HT-29 (cell line): ENCODE results near the gene FAM47E. TPM values are rescaled to one million over a fixed set of nuclear protein-coding genes. Genes with fewer than 3 reads are reported as not detected.
"Not testable (repeated sequence)": the region's sequence is repeated elsewhere in the genome, so short reads cannot be mapped to it uniquely, and the experiment has no call there.

Source experiments
- DNase-seq: peaks from one replicate; pipeline ENCODE4 v3.0.0-alpha.2; 2015; ENCODE audit warnings: low spot score
- total RNA-seq: library from RNA; depleted of rRNA; stranded (reverse); fragments of >200 nt; shearing (Covaris generic); gene quantifications from 2 replicates; pipeline ENCODE4 v1.2.3, GENCODE V29; 2014

Gene FAM47E
- total RNA-seq, 1 experiment from 2014 or later, result 2.9 TPM

GRCh38 chr4:76226418-76226817 is 25.1 kb upstream of the FAM47E start:
- no peak for DNase-seq

DNA sequence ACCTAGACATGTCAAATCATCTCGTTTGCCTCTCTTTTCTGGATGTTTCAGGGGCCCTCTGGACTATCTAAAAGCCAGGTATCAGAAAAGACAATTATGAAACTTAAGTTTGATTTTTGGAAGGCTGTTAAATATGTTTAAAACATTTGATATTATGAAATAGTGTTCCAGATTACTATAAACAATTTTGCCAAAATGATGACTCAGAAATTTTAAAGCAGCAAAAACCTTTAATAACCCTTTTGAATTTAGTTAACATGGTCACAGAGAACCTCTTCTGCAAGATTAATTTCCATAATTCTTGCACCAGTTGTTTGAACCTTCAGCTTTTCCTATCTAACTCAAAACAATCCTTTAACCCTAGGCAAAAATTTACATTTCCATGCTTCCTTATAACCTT is 18.8 kb upstream of the FAM47E start:
- DNase-seq, result no peak

DNA sequence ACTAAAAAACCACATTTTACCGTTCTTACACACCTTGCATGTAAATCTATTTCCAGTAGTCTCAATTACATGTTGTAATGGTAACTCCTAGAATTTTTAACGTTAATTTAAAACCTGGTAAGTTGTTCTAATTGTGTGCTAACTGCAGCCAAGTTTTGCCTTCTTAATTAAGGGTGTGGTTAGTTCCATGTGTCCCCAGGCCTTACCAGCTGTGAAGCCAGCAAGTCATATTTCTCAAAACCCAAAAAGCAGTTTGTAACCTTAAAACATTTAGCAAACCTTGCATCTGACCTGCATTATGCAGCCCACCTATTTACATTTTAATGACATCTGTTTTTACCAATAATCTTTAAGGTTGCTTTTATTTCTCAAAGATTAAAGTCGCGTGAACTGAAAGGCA is 18.4 kb upstream of the FAM47E start:
- no peak for DNase-seq

DNA sequence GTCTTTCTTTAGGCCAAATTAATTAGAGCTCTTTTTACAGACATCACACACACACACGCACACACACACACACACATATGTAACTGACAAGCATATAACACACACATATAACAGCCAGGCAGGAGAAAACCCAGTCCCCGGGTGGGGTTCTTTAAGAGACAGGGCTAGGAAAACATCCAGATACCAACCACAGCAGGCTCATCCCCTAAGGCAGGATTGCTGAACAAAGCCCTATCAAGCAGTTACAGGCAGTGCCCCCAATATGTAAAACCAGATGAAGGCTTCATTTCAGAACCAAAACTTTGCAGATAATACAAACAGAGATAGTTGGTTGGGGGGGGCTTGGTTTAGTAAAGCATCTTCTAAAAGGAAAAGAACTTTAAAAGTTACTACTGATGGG is 18.0 kb upstream of the FAM47E start:
- DNase-seq, result peak; percentile 13

DNA sequence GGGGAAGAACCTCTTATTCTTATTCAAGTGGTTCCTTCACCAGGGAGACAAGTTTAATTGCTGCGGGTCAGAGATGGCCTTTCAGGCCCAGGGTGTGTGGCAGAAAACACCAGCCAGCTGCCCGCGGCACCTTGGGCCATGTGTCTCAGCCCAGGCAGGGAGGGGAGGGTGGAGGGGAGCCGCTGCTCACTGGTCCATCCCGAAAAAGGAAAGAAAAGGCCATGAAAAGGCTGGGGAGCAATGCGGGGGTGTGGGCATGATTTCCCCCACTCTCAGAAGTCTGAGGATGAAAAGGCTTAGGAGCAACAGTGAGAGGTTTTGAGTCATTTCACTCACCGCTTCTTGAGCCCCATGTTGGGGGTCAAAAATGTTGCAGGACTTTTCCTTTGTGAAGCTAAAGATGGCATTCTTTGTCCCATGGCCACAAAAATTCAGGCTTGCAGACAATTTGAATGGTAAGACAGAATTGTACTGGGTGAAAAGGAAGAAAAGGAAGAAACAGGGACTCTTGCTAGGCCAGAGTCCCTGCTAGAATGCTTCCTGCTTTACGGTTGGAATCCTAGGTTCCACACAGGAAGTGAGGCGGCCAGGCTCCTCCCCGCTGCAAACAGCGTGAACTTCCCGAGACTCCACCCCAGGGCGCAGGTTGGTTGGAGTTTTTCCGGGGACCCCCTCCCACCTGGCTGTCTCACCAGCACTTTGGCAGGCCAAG is 17.4 kb upstream of the FAM47E start:
- peak; percentile 76 for DNase-seq

DNA sequence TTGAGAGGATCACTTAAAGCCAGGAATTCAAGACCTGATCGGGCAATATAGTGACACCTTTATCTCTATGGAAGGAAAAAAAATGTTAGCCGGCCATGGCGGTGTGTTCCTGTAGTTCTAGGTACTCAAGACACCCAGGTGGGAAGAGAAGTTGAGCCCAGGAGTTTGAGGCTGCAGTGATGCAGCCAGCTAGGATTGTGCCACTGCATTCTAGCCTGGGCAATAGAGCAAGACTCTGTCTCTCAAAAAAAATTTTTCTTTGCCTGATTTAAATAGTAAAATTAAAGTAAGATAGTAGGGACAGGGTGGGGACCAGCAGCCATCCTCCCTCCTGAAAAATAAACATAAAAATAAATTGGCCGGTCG is 16.9 kb upstream of the FAM47E start:
- no peak for DNase-seq

- DNase-seq, result no peak
Observed at GRCh38 chr4:76235407-76235806, 16.1 kb upstream of the FAM47E start.

- peak; percentile 96 for DNase-seq
Observed at GRCh38 chr4:76235915-76236314, 15.6 kb upstream of the FAM47E start.

- no peak for DNase-seq
Observed at GRCh38 chr4:76238236-76238635, 13.3 kb upstream of the FAM47E start.

- DNase-seq, result no peak
Observed at GRCh38 chr4:76238701-76239100, 12.8 kb upstream of the FAM47E start.

DNA sequence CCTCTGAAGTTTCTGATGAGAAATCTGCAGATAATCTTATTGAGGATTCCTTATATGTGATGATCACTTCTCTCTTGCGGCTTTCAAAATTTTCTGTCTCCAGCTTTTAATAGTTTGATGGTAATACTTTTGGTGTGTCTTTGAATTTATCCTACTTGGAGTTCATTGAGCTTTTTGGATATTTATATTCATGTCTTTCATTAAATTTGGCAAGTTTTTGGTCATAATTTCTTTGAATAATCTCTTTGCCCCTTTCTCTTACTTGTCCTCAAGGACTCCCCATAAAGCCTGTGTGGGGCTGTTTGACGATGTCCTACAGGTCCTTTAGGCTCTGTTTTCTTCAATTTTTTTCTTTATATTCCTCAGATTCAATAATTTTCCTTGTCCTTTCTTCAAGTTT is 11.3 kb upstream of the FAM47E start:
- DNase-seq, result no peak

GRCh38 chr4:76243877-76244276 is 7.6 kb upstream of the FAM47E start:
- DNase-seq, result not testable (repeated sequence)

- DNase-seq, result peak; percentile 14
Observed at GRCh38 chr4:76246025-76246424, 5.5 kb upstream of the FAM47E start.

DNA sequence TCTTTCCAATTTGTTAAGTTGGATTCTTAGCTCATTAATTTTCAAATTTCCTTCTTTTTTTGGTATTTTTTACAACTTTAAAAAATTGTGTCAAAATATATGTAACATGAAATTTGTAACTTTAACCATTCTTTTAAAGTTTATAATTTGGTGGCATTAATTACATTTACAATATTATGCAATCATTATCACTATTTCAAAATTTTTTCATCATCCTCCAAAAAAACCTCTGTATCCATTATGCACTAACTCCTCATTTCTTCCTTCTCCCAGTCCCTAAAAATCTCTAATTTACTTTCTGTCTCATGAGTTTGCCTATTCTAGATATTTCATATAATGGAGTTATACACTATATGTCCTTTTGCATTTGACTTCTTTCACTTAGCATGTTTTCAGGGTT is 4.7 kb upstream of the FAM47E start:
- DNase-seq, result no peak

DNA sequence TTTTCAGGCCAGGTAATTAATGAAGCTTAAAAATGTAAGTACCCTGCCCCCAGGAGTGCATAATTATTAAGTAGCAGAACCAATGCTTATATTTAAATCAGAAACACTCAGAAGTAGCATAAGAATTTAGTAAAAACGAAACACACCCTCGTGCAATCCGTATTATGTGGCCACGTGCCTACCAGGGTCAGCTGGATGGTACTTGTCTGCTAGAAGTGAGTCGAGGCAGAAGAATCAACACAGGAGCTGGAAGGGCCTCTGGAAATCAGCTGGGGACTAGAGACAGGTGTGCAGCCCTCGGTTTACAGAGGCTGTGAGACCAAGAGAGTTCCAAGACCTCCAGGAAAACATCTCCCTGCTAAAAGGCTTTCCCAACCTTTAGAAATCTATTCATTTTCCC is 559 bp upstream of the FAM47E start:
- DNase-seq, result peak; percentile 49

GRCh38 chr4:76252271-76252653 is 741 bp downstream of the FAM47E start:
- no peak for DNase-seq

- no peak for DNase-seq
Observed at GRCh38 chr4:76253511-76253910, 2.0 kb downstream of the FAM47E start.

- DNase-seq, result no peak
Observed at GRCh38 chr4:76256032-76256431, 4.5 kb downstream of the FAM47E start.

DNA sequence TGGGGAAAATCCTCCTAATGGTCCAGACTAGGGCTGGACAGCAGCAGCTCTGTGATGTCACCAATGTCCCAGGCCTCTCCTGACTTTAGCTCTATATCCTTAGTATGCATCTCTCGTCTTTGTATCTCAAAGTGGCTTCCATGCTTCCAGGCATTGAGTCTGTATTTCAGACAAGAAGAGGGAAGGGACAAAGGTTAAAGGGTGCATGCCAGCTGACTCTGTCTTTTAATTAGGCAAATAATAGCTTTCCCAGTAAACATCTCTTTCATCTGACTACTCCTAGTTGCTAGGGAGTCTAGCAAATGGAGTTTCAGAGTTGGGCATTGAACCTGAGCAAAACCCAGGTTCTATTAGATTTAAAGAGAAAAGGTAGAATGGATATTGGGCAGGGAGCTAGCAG is 5.4 kb downstream of the FAM47E start:
- no peak for DNase-seq

GRCh38 chr4:76257824-76258223 is 6.3 kb downstream of the FAM47E start:
- no peak for DNase-seq

- DNase-seq, result no peak
Observed at GRCh38 chr4:76260571-76260970, 9.1 kb downstream of the FAM47E start.

DNA sequence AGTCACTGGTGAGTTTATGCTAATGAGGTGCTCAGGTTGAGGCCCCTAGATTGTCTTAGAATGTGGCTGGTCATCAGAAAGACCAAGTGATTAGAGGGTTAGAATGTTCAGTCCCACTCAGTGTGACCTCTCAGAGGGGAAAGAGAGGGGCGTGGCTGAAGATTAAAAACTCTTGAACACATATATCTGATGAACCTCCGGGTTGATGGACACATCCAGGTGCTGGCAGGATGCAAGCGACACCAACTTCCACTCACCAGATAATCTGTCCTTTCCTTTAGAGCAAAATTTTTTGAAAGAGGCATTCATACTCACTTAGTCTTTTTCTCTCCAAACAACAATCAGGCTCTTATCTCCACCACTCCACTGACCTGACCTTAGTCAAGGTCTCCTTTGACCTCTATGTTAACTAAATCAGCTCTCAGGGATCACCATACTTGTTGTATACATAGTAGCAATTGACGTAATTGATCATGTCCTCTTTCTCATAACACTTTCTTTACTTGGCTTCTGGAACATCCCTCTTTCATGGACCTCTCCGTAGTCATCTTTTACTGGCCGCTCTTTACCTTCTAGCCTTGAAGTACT is 14.2 kb downstream of the FAM47E start:
- DNase-seq, result no peak

DNA sequence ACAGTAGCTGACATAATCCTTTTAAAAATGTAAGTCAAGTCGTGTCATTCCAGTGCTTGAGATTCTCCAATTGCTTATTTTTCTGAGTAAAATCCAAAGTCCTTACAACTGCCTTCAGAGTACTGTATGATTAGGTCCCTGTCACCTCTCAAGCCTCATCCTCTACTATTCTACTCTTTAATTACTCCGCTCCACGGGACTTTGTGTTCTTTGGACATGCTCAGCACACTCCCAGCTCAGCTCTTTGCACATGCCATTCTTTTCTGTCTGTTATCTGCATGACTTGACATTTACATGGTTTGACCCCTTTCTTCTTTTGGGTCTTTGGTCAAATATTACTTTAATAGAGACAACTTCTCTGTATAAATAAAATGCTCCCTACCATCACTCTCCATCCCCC is 15.1 kb downstream of the FAM47E start:
- DNase-seq, result no peak

GRCh38 chr4:76267811-76268210 is 16.3 kb downstream of the FAM47E start:
- DNase-seq, result no peak
